ENCODE results near the gene MINDY1. TPM values are rescaled to one million over a fixed set of nuclear protein-coding genes. Genes with fewer than 3 reads are reported as not detected.
A peak's percentile ranks its signal among the peaks of the same experiment; 100 is the strongest.

MINDY1 gene
- total and polyA plus RNA-seq, 7 donors: 15.6 to 51.8 (median 25.5) TPM

- intact Hi-C loops (cut with DNase I): no loop called here
- peaks cover 0 to 42% (median 35%) of the 10 kb centered on the region in 4 donors for H3K4me1 ChIP-seq
- no peaks in the 10 kb centered on the region for H3K27me3 ChIP-seq
- H3K27ac ChIP-seq: no peak overlapping the region
- no peak for DNase-seq
- no peak overlapping the region for H3K4me3 ChIP-seq
- peaks cover 9 to 57% (median 33%) of the 10 kb centered on the region in 4 donors for H3K36me3 ChIP-seq
- 85 to 89% methylated on average over 4 of the region's 4 CpGs for WGBS, 2 donors
- no peaks in the 10 kb centered on the region for H3K9me3 ChIP-seq
- TF ChIP-seq POLR2AphosphoS5 (IDR thresholded peaks at IDR 0.05) (no peak), EP300 (IDR thresholded peaks at IDR 0.05) (no peak), POLR2A (IDR thresholded peaks at IDR 0.05) (no peak)
- TF ChIP-seq, protein P1, sequence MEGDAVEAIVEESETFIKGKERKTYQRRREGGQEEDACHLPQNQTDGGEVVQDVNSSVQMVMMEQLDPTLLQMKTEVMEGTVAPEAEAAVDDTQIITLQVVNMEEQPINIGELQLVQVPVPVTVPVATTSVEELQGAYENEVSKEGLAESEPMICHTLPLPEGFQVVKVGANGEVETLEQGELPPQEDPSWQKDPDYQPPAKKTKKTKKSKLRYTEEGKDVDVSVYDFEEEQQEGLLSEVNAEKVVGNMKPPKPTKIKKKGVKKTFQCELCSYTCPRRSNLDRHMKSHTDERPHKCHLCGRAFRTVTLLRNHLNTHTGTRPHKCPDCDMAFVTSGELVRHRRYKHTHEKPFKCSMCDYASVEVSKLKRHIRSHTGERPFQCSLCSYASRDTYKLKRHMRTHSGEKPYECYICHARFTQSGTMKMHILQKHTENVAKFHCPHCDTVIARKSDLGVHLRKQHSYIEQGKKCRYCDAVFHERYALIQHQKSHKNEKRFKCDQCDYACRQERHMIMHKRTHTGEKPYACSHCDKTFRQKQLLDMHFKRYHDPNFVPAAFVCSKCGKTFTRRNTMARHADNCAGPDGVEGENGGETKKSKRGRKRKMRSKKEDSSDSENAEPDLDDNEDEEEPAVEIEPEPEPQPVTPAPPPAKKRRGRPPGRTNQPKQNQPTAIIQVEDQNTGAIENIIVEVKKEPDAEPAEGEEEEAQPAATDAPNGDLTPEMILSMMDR (IDR thresholded peaks at IDR 0.05): no peak
Observed at GRCh38 chr1:151001602-151002001, 5.1 kb downstream of the MINDY1 start.

- Histone ChIP-seq H3K27ac (no peak overlapping the region), H3K4me3 (no peak overlapping the region), H3K36me3 (peaks cover 9 to 60% (median 34%) of the 10 kb centered on the region in 4 donors), H3K27me3 (no peaks in the 10 kb centered on the region), H3K9me3 (no peaks in the 10 kb centered on the region), H3K4me1 (peaks cover 0 to 42% (median 32%) of the 10 kb centered on the region in 4 donors)
- DNase-seq: no peak
- 96% methylated on average over 3 of the region's 3 CpGs for WGBS, 2 donors
- TF ChIP-seq POLR2AphosphoS5 (IDR thresholded peaks at IDR 0.05) (no peak), EP300 (IDR thresholded peaks at IDR 0.05) (no peak), POLR2A (IDR thresholded peaks at IDR 0.05) (no peak)
- TF ChIP-seq, protein P1 (IDR thresholded peaks at IDR 0.05): no peak
- intact Hi-C loops (cut with DNase I): no loop called here
Observed at GRCh38 chr1:151000408-151000807, 6.3 kb downstream of the MINDY1 start.

DNA sequence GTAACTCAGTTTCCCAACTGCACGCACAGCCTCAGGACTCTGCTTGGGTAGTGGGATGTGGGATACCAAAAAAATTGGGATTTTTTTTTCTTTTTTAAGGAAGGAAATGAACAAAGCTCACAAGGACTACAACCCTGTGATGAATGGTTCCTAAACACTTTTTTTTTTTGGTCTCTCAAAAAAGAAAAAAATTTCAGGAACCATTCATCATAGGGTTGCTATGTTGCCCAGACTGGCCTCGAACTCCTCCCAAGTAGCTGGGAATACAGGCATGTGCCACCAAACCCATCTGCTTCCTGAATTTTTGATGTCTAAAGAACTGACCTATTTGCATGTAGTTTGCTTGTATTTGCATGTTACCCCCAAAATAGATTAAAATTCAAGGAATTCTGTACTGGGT, 6.8 kb downstream of the MINDY1 start:
- WGBS, 2 donors: 90 to 96% methylated on average over 2 of the region's 2 CpGs
- Histone ChIP-seq H3K27ac (no peak overlapping the region), H3K27me3 (no peaks in the 10 kb centered on the region), H3K9me3 (no peaks in the 10 kb centered on the region), H3K4me3 (no peak overlapping the region), H3K4me1 (peaks cover 0 to 42% (median 28%) of the 10 kb centered on the region in 4 donors), H3K36me3 (peaks cover 9 to 60% (median 34%) of the 10 kb centered on the region in 4 donors)
- DNase-seq: no peak
- intact Hi-C loops (cut with DNase I): no loop called here
- TF ChIP-seq EP300 (IDR thresholded peaks at IDR 0.05) (no peak), POLR2A (IDR thresholded peaks at IDR 0.05) (no peak), POLR2AphosphoS5 (IDR thresholded peaks at IDR 0.05) (no peak)
- TF ChIP-seq, protein P1 (IDR thresholded peaks at IDR 0.05): no peak

GRCh38 chr1:150999051-150999674, 7.5 kb downstream of the MINDY1 start:
- TF ChIP-seq POLR2A (IDR thresholded peaks at IDR 0.05) (no peak), POLR2AphosphoS5 (IDR thresholded peaks at IDR 0.05) (no peak), EP300 (IDR thresholded peaks at IDR 0.05) (no peak)
- TF ChIP-seq, protein P1 (IDR thresholded peaks at IDR 0.05): no peak
- peaks cover 9 to 60% (median 34%) of the 10 kb centered on the region in 4 donors for H3K36me3 ChIP-seq
- intact Hi-C loops (cut with DNase I): no loop called here
- H3K4me3 ChIP-seq: no peak overlapping the region
- peak overlapping the region in 1 of 4 donors; percentile 39 for H3K27ac ChIP-seq
- H3K4me1 ChIP-seq: peaks cover 0 to 34% (median 20%) of the 10 kb centered on the region in 4 donors
- H3K27me3 ChIP-seq: no peaks in the 10 kb centered on the region
- no peak for DNase-seq
- WGBS, 2 donors: 68 to 85% methylated on average over 17 of the region's 17 CpGs
- H3K9me3 ChIP-seq: no peaks in the 10 kb centered on the region

Measured in sigmoid colon (tissue), 7 donors.